ENCODE measurements around the gene SLC49A4. TPM values are rescaled to one million over a fixed set of nuclear protein-coding genes. Genes with fewer than 3 reads are reported as not detected.

SLC49A4 gene
- total and polyA plus RNA-seq, 2 donors (not counting 1 experiment from before 2014, with no cell fraction given) = 2.5 to 20.0 TPM

DNA sequence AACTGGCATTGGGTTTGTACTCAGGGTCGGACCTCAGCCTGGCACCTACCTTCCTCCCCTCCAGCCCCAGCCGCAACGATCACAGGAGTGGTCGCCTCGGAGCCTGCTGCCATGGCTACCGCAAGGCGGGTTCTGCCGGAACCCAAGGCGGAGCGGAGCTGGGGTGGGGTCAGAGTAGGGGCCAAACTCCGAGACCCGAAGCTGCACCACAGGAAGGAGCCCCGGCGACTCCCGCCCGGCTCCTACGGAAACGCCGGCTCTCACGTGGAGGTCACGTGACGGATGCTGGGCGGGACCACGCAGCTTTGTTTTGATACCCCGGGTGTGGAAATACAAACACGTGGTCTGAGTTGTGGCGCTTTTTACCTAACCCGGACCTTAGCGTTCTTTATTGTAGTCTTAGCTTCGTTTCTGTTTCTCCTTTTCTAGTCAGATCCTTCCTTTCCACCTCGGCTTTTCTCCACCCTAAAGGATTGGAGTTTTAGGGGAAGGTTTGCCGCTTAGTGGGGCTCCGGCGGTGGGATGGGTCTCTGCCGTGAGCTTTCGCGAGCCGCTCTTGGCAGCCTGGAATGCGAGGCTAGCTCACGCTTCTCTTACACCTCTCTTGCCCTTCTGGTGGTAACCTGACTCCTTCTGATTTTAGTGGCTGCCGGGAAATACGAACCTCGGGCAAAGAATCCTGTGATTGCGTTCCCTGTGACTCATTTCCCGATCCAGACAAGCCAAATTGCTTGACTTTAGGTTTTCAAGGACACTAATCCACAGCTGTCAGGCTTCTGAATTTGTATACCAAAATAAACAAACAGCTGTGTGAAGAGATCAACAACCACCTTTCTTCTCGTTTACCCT, 1.1 kb upstream of the SLC49A4 start, which contains the start of gene HSPBAP1:
TSS of gene HSPBAP1 (minus strand) at position 264 of the 849 bp plus-strand sequence. CDS start at position 113, 151 bp downstream.
- Histone ChIP-seq H3K79me2 (ENCODE audit: control insufficient read depth, insufficient read depth, low read length) (peaks cover 53% of the 10 kb centered on the region), H3K27me3 (replicated peaks in 1 of 4; ENCODE audit: control extremely low read depth in 1 of 4, control insufficient read depth in 3 of 4, insufficient read depth in 4 of 4, low read length in 3 of 4) (no peaks in the 10 kb centered on the region), H3K9me3 (ENCODE audit: control extremely low read depth in 1 of 3, control insufficient read depth in 2 of 3, insufficient read depth in 1 of 3, low read length in 2 of 3) (no peaks in the 10 kb centered on the region), H3K4me2 (replicated peaks; ENCODE audit: low read depth, low read length, poor library complexity, severe bottlenecking) (peak within 1 kb of the TSS; percentile 96), H2AFZ (ENCODE audit: insufficient read depth, low read depth, low read length, poor library complexity, severe bottlenecking) (peak within 1 kb of the TSS; percentile 78), H4K20me1 (ENCODE audit: control insufficient read depth, insufficient read depth, low read length, poor library complexity, severe bottlenecking) (no peaks in the 10 kb centered on the region), H3K27ac (ENCODE audit: low read length in 2 of 2) (peak within 1 kb of the TSS; percentile 98 to 99), H3K36me3 (replicated peaks in 1 of 2; ENCODE audit: control extremely low read depth in 1 of 2, control insufficient read depth in 1 of 2, extremely low read depth in 1 of 2, insufficient read depth in 2 of 2, low read length in 1 of 2) (no peaks in the 10 kb centered on the region), H3K4me3 (ENCODE audit: control extremely low read depth in 1 of 5, extremely low read depth in 1 of 5, insufficient read depth in 1 of 5, low read depth in 2 of 5, low read length in 4 of 5) (peak within 1 kb of the TSS; percentile 58 to 96 (median 83)), H3K4me1 (ENCODE audit: control insufficient read depth in 2 of 2, insufficient read depth in 2 of 2, low read length in 2 of 2) (peaks cover 23 to 26% of the 10 kb centered on the region in 2 donors), H3K9ac (ENCODE audit: low read length) (peak within 1 kb of the TSS; percentile 98)
- ATAC-seq (ENCODE audit: low read depth) = peak; percentile 57
- Mint-ChIP-seq H3K4me1 (peaks cover 27% of the 10 kb centered on the region), H3K4me3 (peak within 1 kb of the TSS; percentile 86), H3K9me3 (ENCODE audit: insufficient read depth) (no peaks in the 10 kb centered on the region), H3K27me3 (no peaks in the 10 kb centered on the region), H3K27ac (no peak within 1 kb of the TSS)
- intact Hi-C loops (cut with micrococcal nuclease) = loop anchor here (1.0 to 10.0 kb wide), 11 partner anchors 36 to 1247 kb away; partner anchors contain the start of genes FAM162A, HACD2, HCLS1 and KPNA1
- ChIA-PET POLR2A (interaction anchor here (0.5 to 1.8 kb wide), 8 partner anchors 39 to 410 kb away, joined by 3 to 14 read pairs (median 4); partner anchors contain the start of genes DTX3L, FAM162A, MIX23 and PARP14), CTCF (interaction anchor here (0.6 to 1.3 kb wide), 10 partner anchors 39 to 535 kb away, joined by 3 to 7 read pairs (median 4); partner anchors contain the start of gene PARP14)
- DNase-seq = peak; percentile 96
- WGBS (ENCODE audit: insufficient coverage) = under 1% methylated on average over 37 of the region's 46 CpGs
- TF ChIP-seq EZH2 (IDR thresholded peaks at IDR 0.05; ENCODE audit: borderline replicate concordance, insufficient read depth, low read depth, low read length, poor library complexity, severe bottlenecking) = no peak
- TF ChIP-seq, protein P1, sequence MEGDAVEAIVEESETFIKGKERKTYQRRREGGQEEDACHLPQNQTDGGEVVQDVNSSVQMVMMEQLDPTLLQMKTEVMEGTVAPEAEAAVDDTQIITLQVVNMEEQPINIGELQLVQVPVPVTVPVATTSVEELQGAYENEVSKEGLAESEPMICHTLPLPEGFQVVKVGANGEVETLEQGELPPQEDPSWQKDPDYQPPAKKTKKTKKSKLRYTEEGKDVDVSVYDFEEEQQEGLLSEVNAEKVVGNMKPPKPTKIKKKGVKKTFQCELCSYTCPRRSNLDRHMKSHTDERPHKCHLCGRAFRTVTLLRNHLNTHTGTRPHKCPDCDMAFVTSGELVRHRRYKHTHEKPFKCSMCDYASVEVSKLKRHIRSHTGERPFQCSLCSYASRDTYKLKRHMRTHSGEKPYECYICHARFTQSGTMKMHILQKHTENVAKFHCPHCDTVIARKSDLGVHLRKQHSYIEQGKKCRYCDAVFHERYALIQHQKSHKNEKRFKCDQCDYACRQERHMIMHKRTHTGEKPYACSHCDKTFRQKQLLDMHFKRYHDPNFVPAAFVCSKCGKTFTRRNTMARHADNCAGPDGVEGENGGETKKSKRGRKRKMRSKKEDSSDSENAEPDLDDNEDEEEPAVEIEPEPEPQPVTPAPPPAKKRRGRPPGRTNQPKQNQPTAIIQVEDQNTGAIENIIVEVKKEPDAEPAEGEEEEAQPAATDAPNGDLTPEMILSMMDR (IDR thresholded peaks at IDR 0.05) = no peak

Data from B cell (primary cell).